Adrenal gland (tissue), 12 donors: ENCODE measurements around the gene CNRIP1. TPM values are rescaled to one million over a fixed set of nuclear protein-coding genes. Genes with fewer than 3 reads are reported as not detected.

Experiments
- DNase-seq, 7 donors: peaks; one replicate each; pipeline ENCODE4 v3.0.0-alpha.2; 2019 to 2020
- H3K27ac ChIP-seq, 5 donors: fragments of 200-600 bp; sonication (generic) in 4 of 5; 1 replicate in 3 of 5; 2 replicates in 2 of 5; pipeline versions ENCODE4 v1.5.1 to v1.8.0; 2016 to 2020; ENCODE audit warnings: mild to moderate bottlenecking in 1 of 5
- H3K27me3 ChIP-seq: fragments of 200-600 bp; 2 replicates; pipeline ENCODE4 v1.8.0; 2021
- H3K36me3 ChIP-seq, 2 donors: fragments of 200-600 bp; replicated peaks in 1 of 2; 1 replicate in 1 of 2; 2 replicates in 1 of 2; pipeline versions ENCODE4 v1.5.1 to v1.8.0; 2018 to 2022
- H3K4me1 ChIP-seq, 2 donors: fragments of 200-600 bp; replicated peaks in 1 of 2; 1 replicate in 1 of 2; 2 replicates in 1 of 2; pipeline versions ENCODE4 v1.5.1 to v1.8.0; 2018 to 2021
- H3K4me3 ChIP-seq, 4 donors: fragments of 200-600 bp; sonication (generic) in 3 of 4; one replicate each; pipeline ENCODE4 v1.5.1; 2016 to 2018
- H3K9me3 ChIP-seq, 3 donors: fragments of 200-600 bp; sonication (generic) in 1 of 3; replicated peaks in 1 of 3; 1 replicate in 2 of 3; 2 replicates in 1 of 3; pipeline versions ENCODE4 v1.5.1 to v1.8.0; 2016 to 2021
- CTCF ChIP-seq, 6 experiments: fragments of 450-650 bp in 4 of 6; fragments of 200-600 bp in 2 of 6; sonication (generic) in 1 of 6; IDR thresholded peaks; 1 replicate in 5 of 6; 2 replicates in 1 of 6; pipeline versions ENCODE4 v1.5.1 to v1.8.0; 2016 to 2021; ENCODE audit warnings: antibody characterized with exemption in 6 of 6, mild to moderate bottlenecking in 2 of 6, moderate library complexity in 1 of 6
- POLR2A ChIP-seq, 2 donors: fragments of 450-650 bp; IDR thresholded peaks; one replicate each; pipeline ENCODE4 v1.6.1; 2017; ENCODE audit warnings: antibody characterized with exemption in 2 of 2, mild to moderate bottlenecking in 2 of 2, moderate library complexity in 1 of 2
- WGBS, 4 donors: extraction: QIAGEN DNeasy Blood & Tissue Kit in 2 of 4; methylation state at CpG; one replicate each; pipeline versions ENCODE4 v1.1.5 to v1.1.7; 2013 to 2017; 5-methylcytosine and 5-hydroxymethylcytosine counted together
- intact Hi-C, 2 donors: fragments of 100-400 bp; cut with DNase I; formaldehyde crosslinking; loops; one replicate each; pipeline versions ENCODE4 v1.14.1 to v1.15.0; 2022 to 2023
- polyA plus RNA-seq, 3 donors: library from polyadenylated mRNA; stranded (reverse); fragments of 200-250 nt in 2 of 3; fragments of 350-450 nt in 1 of 3; fragmentation: Illumina TruSeq in 1 of 3; extraction: RNeasy Lipid Tissue Mini Kit (QIAGEN cat#74804) in 1 of 3; gene quantifications; one replicate each; pipeline ENCODE4 v1.2.3, GENCODE V29; 2013 to 2014
- total RNA-seq, 9 donors: library from RNA; depleted of rRNA in 4 of 9; stranded (reverse); fragments of >200 nt in 4 of 9; fragments of 120-200 nt in 1 of 9; fragmentation: NEBNext Ultra II Directional in 1 of 9; extraction: Animal tissue kit (Norgen Biotek cat#: 25700) in 1 of 9; gene quantifications; one replicate each; pipeline versions ENCODE4 v1.1.0 to v1.2.4, GENCODE V29; 2013 to 2023
- donor health status: healthy with polysubstance abuse.
- donor health status: Bipolar disorder and iron deficiency.
- donor health status: DM: yes; HTN: yes; CAD: no.
- donor health status: DM: no; HTN: no; CAD: no.
- donor health status: DM: no; HTN: no; CAD: no.
- donor health status: DM: yes; HTN: yes; CAD: no.

Gene CNRIP1
- total and polyA plus RNA-seq, 12 donors: 4.3 to 16.6 (median 13.0) TPM

GRCh38 chr2:68333931-68334330 is 14.2 kb upstream of the CNRIP1 start:
- no peaks in the 10 kb centered on the region for H3K9me3 ChIP-seq
- H3K4me1 ChIP-seq: no peaks in the 10 kb centered on the region
- H3K4me3 ChIP-seq: no peak overlapping the region
- 59 to 72% (median 67%) methylated on average over 3 of the region's 3 CpGs for WGBS, 4 donors
- TF ChIP-seq CTCF (IDR thresholded peaks at IDR 0.05) (no peak), POLR2A (IDR thresholded peaks at IDR 0.05) (no peak)
- H3K36me3 ChIP-seq: no peaks in the 10 kb centered on the region
- DNase-seq: no peak
- intact Hi-C loops: no loop called here
- no peak overlapping the region for H3K27ac ChIP-seq
- no peaks in the 10 kb centered on the region for H3K27me3 ChIP-seq

GRCh38 chr2:68333009-68333408 is 13.3 kb upstream of the CNRIP1 start:
- Histone ChIP-seq H3K27ac (no peak overlapping the region), H3K36me3 (no peaks in the 10 kb centered on the region), H3K9me3 (no peaks in the 10 kb centered on the region), H3K4me3 (no peak overlapping the region), H3K4me1 (no peaks in the 10 kb centered on the region), H3K27me3 (no peaks in the 10 kb centered on the region)
- intact Hi-C loops: no loop called here
- 82 to 91% (median 88%) methylated on average over 8 of the region's 8 CpGs for WGBS, 4 donors
- DNase-seq: no peak
- TF ChIP-seq POLR2A (IDR thresholded peaks at IDR 0.05) (no peak), CTCF (IDR thresholded peaks at IDR 0.05) (no peak)

- 52 to 76% (median 54%) methylated on average over 2 of the region's 2 CpGs for WGBS, 4 donors
- TF ChIP-seq POLR2A (IDR thresholded peaks at IDR 0.05) (no peak), CTCF (IDR thresholded peaks at IDR 0.05) (no peak)
- no peak for DNase-seq
- intact Hi-C loops: no loop called here
- Histone ChIP-seq H3K36me3 (no peaks in the 10 kb centered on the region), H3K27me3 (no peaks in the 10 kb centered on the region), H3K9me3 (no peaks in the 10 kb centered on the region), H3K4me3 (no peak overlapping the region), H3K4me1 (no peaks in the 10 kb centered on the region), H3K27ac (no peak overlapping the region)
These were observed 10.9 kb upstream of the CNRIP1 start for GRCh38 chr2:68330691-68331090.

- Histone ChIP-seq H3K4me1 (no peaks in the 10 kb centered on the region), H3K27me3 (no peaks in the 10 kb centered on the region), H3K4me3 (no peak overlapping the region), H3K36me3 (no peaks in the 10 kb centered on the region), H3K9me3 (no peaks in the 10 kb centered on the region), H3K27ac (no peak overlapping the region)
- intact Hi-C loops: no loop called here
- WGBS, 4 donors: 61 to 69% (median 62%) methylated on average over 5 of the region's 5 CpGs
- DNase-seq: no peak
- no peak for TF ChIP-seq POLR2A (IDR thresholded peaks at IDR 0.05)
- TF ChIP-seq CTCF (IDR thresholded peaks at IDR 0.05): no peak
These were observed 9.2 kb upstream of the CNRIP1 start for GRCh38 chr2:68328901-68329300.
